ENCODE measurements around the gene DCN.

- TF ChIP-seq EP300 (IDR thresholded peaks at IDR 0.05): no peak
- no peak for TF ChIP-seq CTCF (IDR thresholded peaks at IDR 0.05)
- no peak for TF ChIP-seq POLR2AphosphoS5 (IDR thresholded peaks at IDR 0.05)
- TF ChIP-seq POLR2A (IDR thresholded peaks at IDR 0.05): no peak
Measured at GRCh38 chr12:91188778-91189177, 6.2 kb upstream of the DCN start.
